Kidney (tissue), 14 donors: ENCODE measurements around the gene RNF11. TPM values are rescaled to one million over a fixed set of nuclear protein-coding genes. Genes with fewer than 3 reads are reported as not detected.
"Not testable (repeated sequence)": the region's sequence is repeated elsewhere in the genome, so short reads cannot be mapped to it uniquely, and the experiment has no call there.

Experiments used
- DNase-seq, 5 donors: peaks; one replicate each; pipeline ENCODE4 v3.0.0-alpha.2; 2013 to 2020
- FAIRE-seq: peaks from 2 replicates; lab custom pipeline; 2012; peaks lifted over from hg19 to GRCh38; lab: Jason Lieb, UNC
- H3K27ac ChIP-seq, 2 donors: one replicate each; pipeline ENCODE4 v1.7.0; 2013; ENCODE audit warnings: low read depth in 2 of 2, low read length in 2 of 2, inconsistent platforms in 1 of 2
- H3K27me3 ChIP-seq: one replicate; pipeline ENCODE4 v1.7.1; 2013; ENCODE audit warnings: low read length, inconsistent platforms; ENCODE audit not compliant: control insufficient read depth, insufficient read depth
- H3K36me3 ChIP-seq, 3 donors: one replicate each; pipeline versions ENCODE4 v1.7.0 to v1.7.1; 2013; ENCODE audit warnings: low read length in 3 of 3, control low read depth in 1 of 3, inconsistent platforms in 1 of 3; ENCODE audit not compliant: insufficient read depth in 3 of 3, control insufficient read depth in 2 of 3
- H3K4me1 ChIP-seq, 3 donors: one replicate each; pipeline versions ENCODE4 v1.7.0 to v1.7.1; 2013; ENCODE audit warnings: low read length in 3 of 3, inconsistent platforms in 1 of 3, low read depth in 1 of 3; ENCODE audit not compliant: control insufficient read depth in 2 of 3, insufficient read depth in 2 of 3
- H3K4me3 ChIP-seq, 3 donors: one replicate each; pipeline versions ENCODE4 v1.7.0 to v1.8.1; 2013; ENCODE audit warnings: low read length in 3 of 3, control low read depth in 1 of 3, inconsistent platforms in 1 of 3
- H3K9ac ChIP-seq, 3 donors: one replicate each; pipeline versions ENCODE4 v1.7.0 to v1.7.1; 2013; ENCODE audit warnings: low read length in 3 of 3, control low read depth in 1 of 3, inconsistent platforms in 1 of 3
- H3K9me3 ChIP-seq, 3 donors: one replicate each; pipeline versions ENCODE4 v1.7.0 to v1.7.1; 2013; ENCODE audit warnings: low read length in 3 of 3, control low read depth in 1 of 3, inconsistent platforms in 1 of 3; ENCODE audit not compliant: control insufficient read depth in 2 of 3, insufficient read depth in 1 of 3
- CTCF ChIP-seq: IDR thresholded peaks from 3 replicates; pipeline ENCODE4 v1.5.1; 2012; ENCODE audit warnings: mild to moderate bottlenecking, moderate library complexity, borderline replicate concordance; ENCODE audit not compliant: insufficient read depth; ENCODE audit errors: extremely low read depth
- intact Hi-C: fragments of 100-400 bp; cut with DNase I; formaldehyde crosslinking; loops from one replicate; pipeline ENCODE4 v1.11.1; 2022
- polyA plus RNA-seq: library from polyadenylated mRNA; stranded (reverse); fragments of 350-450 nt; fragmentation: Illumina TruSeq; extraction: RNeasy Lipid Tissue Mini Kit (QIAGEN cat#74804); gene quantifications from one replicate; pipeline ENCODE4 v1.2.3, GENCODE V29; 2014; ENCODE audit warnings: low read depth, low replicate concordance; ENCODE audit not compliant: insufficient read depth
- total RNA-seq: library from RNA; stranded (reverse); fragmentation: NEBNext Ultra II Directional; extraction: Animal tissue kit (Norgen Biotek cat#: 25700); gene quantifications from one replicate; pipeline ENCODE4 v1.2.1, GENCODE V29; 2021
- donor health status: control.
- donor health status: control.
- donor health status: control.
- donor health status: control.
- donor health status: control.
- donor health status: DM: yes; HTN: yes; CAD: no.
- donor health status: Normal renal cell carcinoma (clear cell type).

The RNF11 gene
- total and polyA plus RNA-seq, 2 donors from 2014 or later = 62.5 to 105 TPM

DNA sequence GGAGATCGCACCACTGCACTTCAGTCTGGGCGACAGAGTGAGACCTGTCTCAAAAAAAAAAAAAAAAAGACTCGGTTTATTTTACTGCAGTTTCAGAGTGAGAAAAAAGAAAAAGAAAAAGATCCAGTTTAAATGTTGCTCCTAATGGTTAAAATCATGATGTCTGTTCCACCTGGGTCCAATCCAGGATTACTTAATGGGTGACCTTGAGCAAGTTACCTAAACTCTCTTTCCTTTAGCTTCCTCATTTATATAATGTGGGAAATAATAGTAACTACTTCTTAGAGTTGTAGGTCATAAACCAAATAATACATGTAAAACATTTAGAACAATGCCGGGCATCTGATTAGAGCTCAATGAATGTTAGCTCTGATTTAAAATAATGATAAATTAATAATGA lies 19.4 kb upstream of the RNF11 start:
- H3K9ac ChIP-seq = no peak overlapping the region
- H3K36me3 ChIP-seq = no peaks in the 10 kb centered on the region
- peaks cover 0 to 8% (median 0%) of the 10 kb centered on the region in 3 donors for H3K4me1 ChIP-seq
- no peak for TF ChIP-seq CTCF
- DNase-seq (no peak), FAIRE-seq (no peak)
- H3K27ac ChIP-seq = no peak overlapping the region
- H3K27me3 ChIP-seq = no peaks in the 10 kb centered on the region
- intact Hi-C loops = no loop called here
- H3K4me3 ChIP-seq = no peak overlapping the region
- H3K9me3 ChIP-seq = no peaks in the 10 kb centered on the region

DNA sequence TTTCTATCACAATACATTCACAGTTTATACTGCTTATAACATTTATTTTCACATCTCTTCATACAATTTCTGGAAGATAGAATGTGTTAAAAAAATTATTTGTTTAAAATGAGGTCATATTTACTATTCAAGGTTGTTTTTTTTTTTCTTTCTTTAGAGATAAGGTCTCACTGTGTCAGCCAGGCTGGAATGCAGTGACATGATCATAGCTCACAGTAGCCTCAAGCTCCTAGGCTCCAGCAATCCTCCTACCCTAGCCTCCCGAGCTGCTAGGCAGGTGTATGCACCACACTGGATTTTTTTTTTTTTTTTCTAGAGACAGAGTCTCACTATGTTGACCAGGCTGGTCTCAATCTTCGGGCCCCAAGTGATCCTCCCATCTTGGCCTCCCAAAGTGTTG lies 19.0 kb upstream of the RNF11 start:
- no peak for DNase-seq
- intact Hi-C loops = no loop called here

GRCh38 chr1:51218570-51218969 lies 17.5 kb upstream of the RNF11 start:
- no peak for FAIRE-seq
- H3K36me3 ChIP-seq = no peaks in the 10 kb centered on the region
- intact Hi-C loops = no loop called here
- H3K27me3 ChIP-seq = no peaks in the 10 kb centered on the region
- H3K9me3 ChIP-seq = no peaks in the 10 kb centered on the region
- H3K4me3 ChIP-seq = no peak overlapping the region
- H3K4me1 ChIP-seq = peaks cover 0 to 8% (median 0%) of the 10 kb centered on the region in 3 donors
- no peak for TF ChIP-seq CTCF
- no peak overlapping the region for H3K27ac ChIP-seq
- H3K9ac ChIP-seq = no peak overlapping the region
- DNase-seq = no peak

More for the DNA sequence above, 19.0 kb upstream of the RNF11 start:
- TF ChIP-seq CTCF = no peak
- Histone ChIP-seq H3K36me3 (no peaks in the 10 kb centered on the region), H3K27ac (no peak overlapping the region), H3K27me3 (no peaks in the 10 kb centered on the region), H3K4me1 (peaks cover 0 to 8% (median 0%) of the 10 kb centered on the region in 3 donors), H3K9me3 (no peaks in the 10 kb centered on the region), H3K4me3 (no peak overlapping the region), H3K9ac (no peak overlapping the region)
- no peak for FAIRE-seq

DNA sequence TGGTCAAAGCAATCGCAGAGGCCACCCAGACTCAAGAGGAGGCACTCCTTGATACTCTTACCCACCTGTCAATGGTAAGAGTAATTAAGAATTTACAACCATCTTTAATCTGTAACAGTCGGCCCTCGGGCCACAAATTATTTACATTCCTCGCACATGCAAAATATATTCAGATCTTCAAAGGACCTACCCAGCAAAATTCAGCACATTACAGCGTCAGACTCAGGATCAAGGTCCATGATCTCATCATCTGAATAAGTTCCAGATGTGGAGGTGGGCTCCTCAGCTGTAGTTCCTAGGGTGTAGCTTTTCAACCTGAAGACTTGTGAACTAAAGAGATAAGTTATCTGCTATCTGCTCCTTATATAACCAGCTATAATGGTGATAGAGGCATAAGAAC lies 17.1 kb upstream of the RNF11 start:
- no peak for TF ChIP-seq CTCF
- FAIRE-seq = no peak
- intact Hi-C loops = no loop called here

GRCh38 chr1:51221529-51221928 lies 14.5 kb upstream of the RNF11 start:
- H3K36me3 ChIP-seq, H3K9ac ChIP-seq, H3K9me3 ChIP-seq, FAIRE-seq, H3K4me1 ChIP-seq, H3K27me3 ChIP-seq, intact Hi-C loops, DNase-seq, H3K27ac ChIP-seq, H3K4me3 ChIP-seq: not testable (repeated sequence)

More for the DNA sequence above, 17.1 kb upstream of the RNF11 start:
- no peak overlapping the region for H3K4me3 ChIP-seq
- no peak overlapping the region for H3K9ac ChIP-seq
- H3K9me3 ChIP-seq = no peaks in the 10 kb centered on the region
- H3K4me1 ChIP-seq = peaks cover 0 to 8% (median 0%) of the 10 kb centered on the region in 3 donors
- DNase-seq = no peak
- H3K36me3 ChIP-seq = no peaks in the 10 kb centered on the region
- H3K27me3 ChIP-seq = no peaks in the 10 kb centered on the region
- H3K27ac ChIP-seq = no peak overlapping the region
